ENCODE data around the gene AIFM3.
"Not testable (repeated sequence)": the region's sequence is repeated elsewhere in the genome, so short reads cannot be mapped to it uniquely, and the experiment has no call there.

Gene AIFM3

DNA sequence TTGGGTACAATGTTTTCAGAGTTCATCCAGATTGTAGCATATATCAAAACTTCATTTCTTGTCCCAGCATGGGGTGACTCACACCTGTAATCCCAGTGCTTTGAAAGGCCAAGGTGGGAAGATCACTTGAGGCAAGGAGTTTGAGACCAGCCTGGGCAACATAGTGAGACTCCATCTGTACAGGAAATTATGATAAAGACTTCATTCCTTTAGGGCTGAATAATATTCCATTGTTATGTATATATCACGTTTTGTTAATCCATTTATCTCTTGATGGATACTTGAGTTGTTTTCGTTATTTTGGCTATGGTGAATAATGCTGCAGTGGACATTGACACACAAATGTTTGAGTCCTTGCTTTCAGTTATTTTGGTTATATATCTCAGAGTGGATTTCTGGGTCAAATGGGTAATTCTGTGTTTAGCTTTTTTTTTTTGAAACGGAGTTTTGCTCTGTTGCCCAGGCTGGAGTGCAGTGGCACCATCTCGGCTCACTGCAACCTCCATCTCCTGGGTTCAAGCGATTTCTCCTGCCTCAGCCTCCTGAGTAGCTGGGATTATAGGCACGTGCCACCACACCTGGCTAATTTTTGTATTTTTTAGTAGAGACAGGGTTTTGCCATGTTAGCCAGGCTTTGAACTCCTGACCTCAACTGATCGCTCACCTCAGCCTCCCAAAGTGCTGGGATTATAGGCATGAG is 24.7 kb upstream of the AIFM3 start:
- DNase-seq = not testable (repeated sequence)

DNA sequence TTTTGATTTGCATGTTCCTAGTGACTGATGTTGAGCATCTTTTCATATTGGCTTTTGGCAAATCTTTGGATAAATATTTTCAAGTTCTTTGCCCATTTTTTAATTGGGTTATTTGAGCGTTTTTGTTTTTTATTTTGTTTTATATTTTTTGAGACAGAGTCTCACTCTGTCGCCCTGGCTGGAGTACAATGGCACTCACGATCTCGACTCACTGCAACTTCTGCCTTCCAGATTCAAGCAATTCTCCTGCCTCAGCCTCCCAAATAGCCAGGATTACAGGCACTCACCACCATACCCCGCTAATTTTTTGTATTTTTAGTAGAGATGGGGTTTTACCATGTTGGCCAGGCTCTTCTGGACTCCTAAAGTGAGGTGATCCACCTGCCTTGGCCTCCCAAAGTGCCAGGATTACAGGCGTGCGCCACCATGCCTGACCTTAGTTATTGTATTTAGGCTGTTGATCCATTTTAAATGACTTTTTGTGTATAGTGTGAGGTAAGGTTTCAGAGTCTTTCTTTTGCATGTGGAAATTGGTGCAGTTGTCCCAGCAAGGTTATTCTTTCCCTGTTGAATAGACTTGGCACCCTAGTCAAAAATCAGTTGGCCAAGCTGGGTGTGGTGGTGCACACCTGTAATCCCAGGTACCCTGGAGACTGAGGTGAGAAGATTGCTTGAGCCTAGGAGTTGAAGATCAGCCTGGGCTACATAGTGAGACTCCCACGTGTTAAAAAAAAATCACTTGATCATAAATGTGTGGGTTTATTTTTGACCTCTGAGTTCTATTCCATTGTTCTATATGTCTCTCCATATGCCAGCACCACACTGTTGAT is 23.7 kb upstream of the AIFM3 start:
- DNase-seq = no peak

GRCh38 chr22:20944042-20944441 is 23.0 kb upstream of the AIFM3 start:
- no peak for DNase-seq

DNA sequence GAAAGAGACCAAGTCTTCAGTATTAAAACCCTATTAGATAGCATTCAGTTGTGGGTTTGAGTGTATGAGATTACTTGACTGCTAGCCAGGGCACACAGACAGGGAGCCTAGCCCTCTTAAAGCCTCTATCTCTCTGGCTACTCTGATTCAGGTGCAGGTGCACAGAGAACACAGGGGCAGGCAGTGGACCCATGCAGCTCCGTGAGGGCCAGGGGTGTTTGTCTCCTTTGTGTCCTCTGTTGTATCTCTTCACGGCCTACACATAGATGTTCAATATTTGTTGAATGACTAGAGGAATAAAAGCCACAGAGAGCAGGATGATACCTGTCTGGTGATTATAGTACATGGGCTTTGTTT is 21.5 kb upstream of the AIFM3 start:
- no peak for DNase-seq

DNA sequence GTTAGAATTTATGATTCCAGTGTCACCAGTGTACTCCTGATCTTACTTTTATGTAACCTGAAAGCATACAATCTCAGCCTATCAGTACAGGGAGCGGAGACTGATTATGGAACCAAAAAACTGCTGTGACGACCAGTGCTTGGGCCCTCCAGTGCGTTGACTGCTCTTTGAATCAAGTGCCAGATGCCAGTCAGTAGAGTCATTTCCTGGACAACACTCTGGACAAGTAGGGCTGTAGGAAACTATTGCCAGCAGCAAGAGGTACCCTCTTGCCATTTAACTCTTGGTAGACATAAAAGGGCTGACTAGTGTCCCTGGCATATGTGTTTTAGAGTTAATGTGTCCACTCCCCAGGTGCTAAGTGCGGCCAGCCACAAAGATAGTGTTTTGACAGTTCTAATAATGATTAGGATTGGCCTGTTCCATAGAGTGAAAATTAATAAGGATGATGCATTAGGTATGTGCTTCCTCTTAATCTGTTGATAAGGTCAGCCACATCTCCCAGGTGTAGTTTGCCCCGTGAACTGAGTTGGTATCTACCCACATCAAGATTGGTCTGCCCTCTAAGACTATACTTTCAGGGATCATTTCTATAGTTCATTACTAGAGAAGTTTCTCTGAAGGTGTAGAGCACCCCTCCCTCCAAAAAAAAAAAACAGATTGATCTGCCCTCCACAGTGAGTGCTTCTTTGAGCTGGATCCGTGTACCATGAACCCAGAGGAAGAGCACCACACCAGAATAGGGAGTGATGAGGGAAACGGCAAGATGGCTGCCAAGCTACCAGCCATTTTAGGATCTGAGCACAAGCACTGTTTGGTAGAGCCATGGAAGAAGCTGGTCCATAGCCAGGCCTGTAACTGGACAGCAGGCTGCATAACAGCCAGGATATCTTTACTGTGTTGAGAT is 20.7 kb upstream of the AIFM3 start:
- no peak for DNase-seq

- DNase-seq = no peak
These were observed 20.1 kb upstream of the AIFM3 start for GRCh38 chr22:20946991-20947390.

- no peak for DNase-seq
These were observed 18.6 kb upstream of the AIFM3 start for GRCh38 chr22:20948450-20948849.

DNA sequence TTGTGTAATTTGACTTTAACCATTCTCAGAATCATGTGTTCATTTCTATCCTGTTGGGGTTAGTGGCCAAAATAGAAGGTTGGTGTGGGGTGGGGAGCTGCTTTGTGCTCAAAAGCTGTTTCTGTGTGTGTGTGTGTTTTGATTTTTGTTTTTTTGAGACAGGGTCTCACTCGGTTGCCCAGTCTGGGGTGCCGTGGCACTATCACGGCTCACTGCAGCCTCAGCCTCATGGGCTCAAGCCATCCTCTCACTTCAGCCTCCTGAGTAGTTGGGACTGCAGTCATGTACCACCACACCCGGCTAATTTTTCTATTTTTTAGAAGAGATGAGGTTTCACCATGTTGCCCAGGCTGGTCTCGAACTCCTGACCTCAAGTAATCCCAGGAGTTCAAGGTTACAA is 18.1 kb upstream of the AIFM3 start:
- no peak for DNase-seq

- no peak for DNase-seq
These were observed 17.3 kb upstream of the AIFM3 start for GRCh38 chr22:20949698-20950183.

- no peak for DNase-seq
These were observed 15.7 kb upstream of the AIFM3 start for GRCh38 chr22:20951151-20951931.

DNA sequence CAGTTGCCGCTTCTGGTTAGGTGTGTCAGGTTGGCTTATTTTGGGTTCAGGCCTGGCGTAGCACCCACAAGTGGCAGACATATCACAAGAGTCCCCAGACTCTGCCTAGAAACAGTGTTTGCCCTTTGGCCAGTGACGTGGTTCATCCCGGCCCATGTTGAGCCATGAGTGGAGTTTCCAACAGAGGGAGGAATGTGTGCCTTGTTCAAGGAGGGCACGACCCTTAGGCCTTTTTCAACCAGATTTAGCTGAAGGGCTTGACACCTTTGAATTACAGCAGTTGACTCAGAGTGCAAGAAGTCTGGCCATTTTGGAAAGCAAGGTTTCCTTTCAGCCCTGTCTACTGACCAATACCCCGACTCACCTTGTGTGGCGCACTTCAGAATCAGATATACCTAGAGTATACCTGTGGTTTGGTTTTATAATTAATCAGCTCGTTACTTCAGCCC is 15.1 kb upstream of the AIFM3 start:
- DNase-seq = no peak

GRCh38 chr22:20952544-20953341 is 14.3 kb upstream of the AIFM3 start:
- no peak for DNase-seq

DNA sequence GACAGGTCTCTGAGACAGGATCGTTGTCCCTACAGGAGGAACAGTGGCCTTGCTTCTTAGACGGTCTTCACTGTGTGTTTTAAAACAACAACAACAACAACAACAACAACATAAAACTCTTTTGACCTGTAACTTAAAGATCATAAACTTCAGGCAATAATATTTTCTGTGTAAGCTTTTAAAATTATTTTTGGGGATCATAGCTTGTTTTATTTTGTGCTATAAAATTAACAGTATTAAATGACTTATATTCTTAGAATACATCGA is 13.8 kb upstream of the AIFM3 start:
- DNase-seq = no peak

- DNase-seq = no peak
These were observed 13.2 kb upstream of the AIFM3 start for GRCh38 chr22:20953668-20954500.

DNA sequence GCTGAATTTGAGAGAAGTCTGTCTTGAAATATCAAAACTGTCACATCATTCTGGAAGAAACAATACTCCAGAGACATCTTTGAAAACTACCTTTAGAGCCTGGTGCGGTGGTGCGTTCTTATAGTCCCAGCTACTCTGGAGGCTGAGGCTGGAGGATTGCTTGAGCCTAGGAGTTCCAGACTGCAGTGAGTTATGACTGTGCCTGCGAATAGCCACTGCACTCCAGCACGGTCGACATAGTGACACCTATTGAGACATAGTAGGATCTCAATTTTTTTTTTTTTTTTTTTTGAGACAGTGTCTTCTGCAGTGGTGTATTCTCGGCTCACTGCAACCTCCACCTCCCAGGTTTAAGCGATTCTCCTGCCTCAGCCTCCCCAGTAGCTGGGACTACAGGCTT is 11.5 kb upstream of the AIFM3 start:
- DNase-seq = no peak

DNA sequence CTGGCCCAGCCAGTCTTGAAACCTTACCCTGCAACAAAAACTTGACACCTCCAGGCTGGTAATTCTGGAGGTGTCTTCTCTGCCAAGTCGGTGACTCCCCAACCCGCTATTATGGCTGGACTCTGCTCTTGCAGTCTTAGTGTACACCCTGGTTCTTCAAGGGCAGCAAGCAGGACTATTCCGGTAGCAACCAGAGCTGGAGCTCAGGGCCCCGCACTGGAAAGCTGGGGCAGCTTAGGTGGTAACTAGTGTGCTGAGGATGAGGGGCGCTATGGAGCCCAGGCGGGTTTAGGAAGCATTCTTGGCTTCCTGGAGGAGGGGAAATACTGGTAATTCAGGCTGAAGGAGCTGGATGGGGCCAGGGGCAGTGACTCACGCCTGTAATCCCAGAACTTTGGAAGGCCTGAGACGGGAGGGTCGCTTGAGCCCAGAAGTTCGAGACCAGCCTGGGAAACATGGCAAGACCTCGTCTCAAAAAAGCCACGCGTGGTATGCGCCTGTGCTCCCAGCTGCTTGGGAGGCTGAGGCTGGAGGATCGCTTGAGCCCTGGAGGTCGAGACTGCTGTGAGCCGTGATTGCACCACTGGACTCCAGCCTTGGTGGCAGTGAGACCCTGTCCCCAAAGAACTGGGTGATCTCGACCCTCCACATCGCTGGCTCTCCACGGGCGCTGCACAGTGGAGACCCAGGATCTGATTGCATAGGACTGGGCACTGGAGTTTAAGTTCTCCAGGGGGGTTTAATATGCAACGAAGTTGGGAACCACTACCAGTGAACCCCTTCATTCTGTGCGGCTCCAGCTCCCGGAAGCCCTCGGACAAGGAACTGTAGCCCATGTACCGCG is 10.6 kb upstream of the AIFM3 start:
- DNase-seq = no peak

GRCh38 chr22:20957102-20957682 is 9.9 kb upstream of the AIFM3 start:
- no peak for DNase-seq

- no peak for DNase-seq
These were observed 9.2 kb upstream of the AIFM3 start for GRCh38 chr22:20957683-20958431.

Data from activated CD8-positive, alpha-beta memory T cell treated with anti-CD3 and anti-CD28 coated beads, Interleukin-2, amount 50 U/mL, for 4 hours (primary cell).